ENCODE results near the gene RNU6-9. TPM values are rescaled to one million over a fixed set of nuclear protein-coding genes. Genes with fewer than 3 reads are reported as not detected.

Gene RNU6-9
- total RNA-seq, 4 donors from 2014 or later = not detected

DNA sequence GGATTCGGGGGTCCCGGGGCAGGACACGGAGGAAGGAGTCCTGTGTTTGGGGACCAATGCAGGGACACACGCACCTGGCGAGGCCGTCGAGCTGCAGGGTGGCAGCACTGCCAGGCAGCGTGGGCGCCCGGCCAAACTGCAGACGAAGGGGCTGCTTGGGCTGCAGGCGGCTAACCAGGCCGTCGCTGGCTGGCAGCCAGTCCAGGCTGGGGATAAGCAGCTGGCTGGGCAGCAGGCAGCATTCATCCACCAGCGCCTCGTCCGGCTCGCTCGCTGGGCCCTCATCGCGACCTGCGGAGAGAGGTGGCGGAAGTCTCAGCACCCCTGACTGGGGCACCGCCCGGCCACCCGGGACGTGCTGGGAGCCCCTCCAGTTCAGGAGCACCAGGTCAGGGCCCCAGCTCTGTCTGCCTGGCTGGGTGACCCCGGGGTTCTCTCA is 22.3 kb upstream of the RNU6-9 start:
- peaks cover 5 to 17% of the 10 kb centered on the region in 2 donors for H3K4me1 ChIP-seq
- H3K9me3 ChIP-seq = no peaks in the 10 kb centered on the region
- peak overlapping the region; percentile 92 to 96 for H3K27ac ChIP-seq
- no peak for TF ChIP-seq POLR2A (IDR thresholded peaks at IDR 0.05)
- TF ChIP-seq, protein P1, sequence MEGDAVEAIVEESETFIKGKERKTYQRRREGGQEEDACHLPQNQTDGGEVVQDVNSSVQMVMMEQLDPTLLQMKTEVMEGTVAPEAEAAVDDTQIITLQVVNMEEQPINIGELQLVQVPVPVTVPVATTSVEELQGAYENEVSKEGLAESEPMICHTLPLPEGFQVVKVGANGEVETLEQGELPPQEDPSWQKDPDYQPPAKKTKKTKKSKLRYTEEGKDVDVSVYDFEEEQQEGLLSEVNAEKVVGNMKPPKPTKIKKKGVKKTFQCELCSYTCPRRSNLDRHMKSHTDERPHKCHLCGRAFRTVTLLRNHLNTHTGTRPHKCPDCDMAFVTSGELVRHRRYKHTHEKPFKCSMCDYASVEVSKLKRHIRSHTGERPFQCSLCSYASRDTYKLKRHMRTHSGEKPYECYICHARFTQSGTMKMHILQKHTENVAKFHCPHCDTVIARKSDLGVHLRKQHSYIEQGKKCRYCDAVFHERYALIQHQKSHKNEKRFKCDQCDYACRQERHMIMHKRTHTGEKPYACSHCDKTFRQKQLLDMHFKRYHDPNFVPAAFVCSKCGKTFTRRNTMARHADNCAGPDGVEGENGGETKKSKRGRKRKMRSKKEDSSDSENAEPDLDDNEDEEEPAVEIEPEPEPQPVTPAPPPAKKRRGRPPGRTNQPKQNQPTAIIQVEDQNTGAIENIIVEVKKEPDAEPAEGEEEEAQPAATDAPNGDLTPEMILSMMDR (IDR thresholded peaks at IDR 0.05) = no peak
- no peaks in the 10 kb centered on the region for H3K27me3 ChIP-seq
- no peak overlapping the region for H3K4me3 ChIP-seq
- intact Hi-C loops (cut with DNase I; ENCODE audit: low total_unique reads) = no loop called here
- no peaks in the 10 kb centered on the region for H3K36me3 ChIP-seq
- DNase-seq = no peak

DNA sequence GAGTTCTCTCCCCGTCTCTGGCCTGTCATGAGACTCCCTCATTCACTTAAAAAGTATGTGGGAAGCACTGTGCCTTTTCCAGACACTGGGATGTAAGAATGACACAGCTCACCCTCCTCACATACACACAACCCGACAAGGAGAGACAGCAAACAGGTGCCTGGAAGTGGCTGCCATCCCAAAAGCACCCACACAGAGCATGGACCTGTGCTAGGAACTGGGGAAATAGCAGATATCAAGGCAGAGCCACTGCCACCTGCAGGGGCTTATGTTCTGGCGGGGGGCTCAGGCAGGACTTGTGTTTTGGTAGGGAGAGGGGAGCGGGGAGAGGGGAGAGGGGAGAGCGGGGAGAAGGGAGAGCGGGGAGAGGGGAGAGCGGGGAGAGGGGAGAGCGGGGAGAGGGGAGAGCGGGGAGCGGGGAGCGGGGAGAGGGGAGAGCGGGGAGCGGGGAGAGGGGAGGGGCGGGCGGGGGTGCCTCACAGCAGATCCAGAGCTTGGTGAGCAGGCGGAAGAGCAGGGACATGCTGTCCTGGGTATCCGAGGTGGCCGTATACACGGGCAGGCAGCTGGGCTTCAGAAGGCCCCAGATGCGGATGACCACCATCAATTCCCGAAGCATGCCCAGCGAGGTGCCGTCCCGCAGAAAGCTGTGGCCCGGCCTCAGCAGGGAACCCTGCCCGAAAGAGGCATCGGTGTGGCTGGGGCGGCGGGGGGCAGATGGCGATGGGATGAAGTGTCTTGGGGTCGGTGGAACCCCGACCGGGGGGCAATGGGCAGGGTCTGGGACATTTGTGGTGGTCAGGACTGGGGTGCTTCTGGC is 21.6 kb upstream of the RNU6-9 start:
- no peak for DNase-seq
- TF ChIP-seq POLR2A (IDR thresholded peaks at IDR 0.05) = no peak
- TF ChIP-seq, protein P1 (IDR thresholded peaks at IDR 0.05) = no peak
- Histone ChIP-seq H3K4me3 (no peak overlapping the region), H3K27me3 (no peaks in the 10 kb centered on the region), H3K27ac (peak overlapping the region; percentile 13 to 92), H3K9me3 (no peaks in the 10 kb centered on the region), H3K4me1 (peaks cover 5 to 17% of the 10 kb centered on the region in 2 donors), H3K36me3 (no peaks in the 10 kb centered on the region)
- intact Hi-C loops (cut with DNase I; ENCODE audit: low total_unique reads) = no loop called here

DNA sequence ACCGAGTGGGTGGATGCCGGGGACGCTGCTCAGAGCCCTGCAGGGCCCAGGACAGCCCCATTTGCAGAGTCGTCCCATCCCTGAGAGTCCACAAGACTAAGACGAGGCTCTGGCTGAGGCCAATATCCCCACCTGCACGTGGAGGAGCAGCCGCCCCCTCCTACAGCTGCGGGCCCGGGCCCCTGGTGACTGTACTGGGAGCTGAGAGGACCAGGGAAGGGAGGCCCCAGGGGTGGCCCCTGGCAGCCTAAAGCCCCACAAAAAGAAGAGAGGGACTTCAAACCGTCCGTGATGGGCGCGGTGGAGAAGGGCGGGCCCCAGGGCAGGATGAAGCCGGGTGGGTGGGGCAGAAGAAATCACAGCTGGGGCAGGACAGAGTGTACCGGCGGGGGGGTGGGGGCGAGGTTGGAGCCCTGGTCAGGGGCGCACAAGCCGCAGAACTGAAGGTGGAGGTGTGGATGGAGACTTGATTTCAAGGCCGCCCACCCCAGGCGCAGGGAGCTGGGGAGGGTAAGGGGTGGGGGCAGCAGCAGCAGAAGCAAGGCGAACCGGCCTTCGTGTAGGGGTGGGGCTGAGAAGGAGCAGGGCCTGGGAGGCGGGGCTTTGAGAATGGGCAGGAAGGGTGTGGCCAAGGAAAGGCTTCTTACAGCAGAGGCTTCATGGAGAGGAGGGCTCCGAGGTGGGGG is 20.9 kb upstream of the RNU6-9 start:
- Histone ChIP-seq H3K4me3 (no peak overlapping the region), H3K9me3 (no peaks in the 10 kb centered on the region), H3K4me1 (peaks cover 5 to 17% of the 10 kb centered on the region in 2 donors), H3K27ac (peak overlapping the region; percentile 13 to 64), H3K27me3 (no peaks in the 10 kb centered on the region), H3K36me3 (no peaks in the 10 kb centered on the region)
- TF ChIP-seq POLR2A (IDR thresholded peaks at IDR 0.05) = no peak
- TF ChIP-seq, protein P1 (IDR thresholded peaks at IDR 0.05) = no peak
- intact Hi-C loops (cut with DNase I; ENCODE audit: low total_unique reads) = no loop called here
- DNase-seq = peak in 1 of 2 donors; percentile 52

DNA sequence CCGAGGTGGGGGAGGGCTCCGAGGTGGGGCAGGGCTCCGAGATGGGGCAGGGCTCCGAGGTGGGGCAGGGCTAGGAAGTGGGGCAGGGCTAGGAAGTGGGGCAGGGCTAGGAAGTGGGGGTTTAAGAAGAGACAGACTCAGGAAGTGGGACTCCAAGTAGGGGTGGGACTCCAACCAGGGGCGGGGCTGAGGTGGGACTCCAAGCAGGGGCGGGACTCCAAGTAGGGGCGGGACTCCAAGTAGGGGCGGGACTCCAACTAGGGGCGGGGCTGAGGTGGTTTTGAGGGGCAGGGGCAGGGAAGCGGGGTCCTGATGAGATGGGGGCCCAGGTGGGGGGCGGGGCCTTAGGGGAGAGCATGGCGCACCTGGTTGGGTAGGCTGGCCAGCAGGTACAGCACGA is 20.2 kb upstream of the RNU6-9 start:
- H3K27ac ChIP-seq = no peak overlapping the region
- no peak for DNase-seq
- no peaks in the 10 kb centered on the region for H3K9me3 ChIP-seq
- no peaks in the 10 kb centered on the region for H3K36me3 ChIP-seq
- H3K4me3 ChIP-seq = no peak overlapping the region
- intact Hi-C loops (cut with DNase I; ENCODE audit: low total_unique reads) = no loop called here
- peaks cover 5 to 17% of the 10 kb centered on the region in 2 donors for H3K4me1 ChIP-seq
- no peaks in the 10 kb centered on the region for H3K27me3 ChIP-seq
- TF ChIP-seq, protein P1 (IDR thresholded peaks at IDR 0.05) = no peak
- TF ChIP-seq POLR2A (IDR thresholded peaks at IDR 0.05) = no peak

DNA sequence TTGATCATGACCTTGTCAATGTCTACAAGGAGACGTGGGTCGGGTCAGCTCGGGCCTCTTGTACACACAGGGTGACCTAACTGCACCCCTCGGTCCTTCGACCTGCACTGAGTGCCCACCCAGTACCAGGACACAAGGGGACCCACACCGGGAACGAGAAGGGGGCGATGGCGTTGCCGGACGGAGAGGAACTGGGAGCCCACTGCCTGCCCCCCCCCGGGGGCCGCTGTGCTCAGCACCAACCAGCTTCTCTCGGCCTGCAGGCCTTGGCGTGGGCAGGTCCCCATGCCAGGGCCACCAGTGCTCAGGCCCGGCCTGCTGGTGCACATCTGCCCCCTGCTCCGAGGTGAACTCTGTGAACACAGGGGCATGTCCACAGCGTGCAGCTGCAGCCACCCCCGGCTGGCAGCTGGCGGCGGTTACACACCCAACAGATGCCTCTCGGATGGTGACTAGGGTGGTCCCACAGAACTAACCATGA is 19.7 kb upstream of the RNU6-9 start:
- intact Hi-C loops (cut with DNase I; ENCODE audit: low total_unique reads) = no loop called here
- H3K36me3 ChIP-seq = no peaks in the 10 kb centered on the region
- no peaks in the 10 kb centered on the region for H3K27me3 ChIP-seq
- TF ChIP-seq, protein P1 (IDR thresholded peaks at IDR 0.05) = no peak
- TF ChIP-seq POLR2A (IDR thresholded peaks at IDR 0.05) = no peak
- H3K9me3 ChIP-seq = no peaks in the 10 kb centered on the region
- DNase-seq = no peak
- peaks cover 5 to 15% of the 10 kb centered on the region in 2 donors for H3K4me1 ChIP-seq
- no peak overlapping the region for H3K4me3 ChIP-seq
- H3K27ac ChIP-seq = no peak overlapping the region

Data from uterus (tissue), 4 donors.